NCI-H1930 (cell line): ENCODE measurements around the gene FRMD4B.
"Not testable (repeated sequence)": the region's sequence is repeated elsewhere in the genome, so short reads cannot be mapped to it uniquely, and the experiment has no call there.

Experiments
- DNase-seq, 2 experiments: peaks; one replicate each; lab custom pipeline; 2025; lab: John Stamatoyannopoulos, UW

FRMD4B gene

DNA sequence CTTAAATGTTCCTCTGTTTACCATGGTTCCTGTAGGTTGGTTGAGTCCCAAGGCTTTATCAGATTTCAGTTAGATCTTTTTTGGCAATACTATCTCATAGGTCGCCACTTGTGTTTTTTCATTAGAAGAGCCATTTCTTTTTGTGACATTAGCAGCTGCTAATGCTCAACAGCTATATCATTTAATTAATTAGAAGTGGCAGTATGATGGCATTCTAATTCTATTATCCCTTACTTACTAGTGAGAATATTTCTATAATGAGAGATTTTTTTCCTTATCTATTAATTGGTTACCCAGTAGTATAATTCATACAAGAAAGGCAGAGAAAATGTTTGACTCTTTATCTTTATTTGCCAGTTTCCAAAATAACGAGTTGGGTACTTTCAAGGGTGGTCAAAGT is 25.2 kb downstream of the FRMD4B start:
- DNase-seq = no peak

DNA sequence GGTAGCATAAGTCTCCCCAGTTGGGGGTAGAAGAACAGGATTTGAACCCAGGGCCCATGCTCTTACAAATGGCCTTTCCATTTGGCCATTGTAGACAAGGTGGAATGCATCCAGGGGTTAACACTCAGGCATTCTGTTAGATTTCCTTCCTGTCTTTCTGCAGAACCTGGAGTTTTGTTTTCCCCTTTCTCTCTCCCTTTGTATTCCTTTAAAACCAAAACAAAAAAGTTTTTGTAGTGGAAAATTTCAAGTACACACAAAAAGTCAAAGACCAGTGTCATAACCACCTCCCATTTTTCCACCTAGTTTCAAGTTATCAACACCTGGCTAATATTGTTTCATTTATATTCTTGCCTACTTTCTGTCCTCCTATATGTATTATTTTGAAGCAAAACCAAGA is 26.0 kb downstream of the FRMD4B start:
- DNase-seq = no peak

DNA sequence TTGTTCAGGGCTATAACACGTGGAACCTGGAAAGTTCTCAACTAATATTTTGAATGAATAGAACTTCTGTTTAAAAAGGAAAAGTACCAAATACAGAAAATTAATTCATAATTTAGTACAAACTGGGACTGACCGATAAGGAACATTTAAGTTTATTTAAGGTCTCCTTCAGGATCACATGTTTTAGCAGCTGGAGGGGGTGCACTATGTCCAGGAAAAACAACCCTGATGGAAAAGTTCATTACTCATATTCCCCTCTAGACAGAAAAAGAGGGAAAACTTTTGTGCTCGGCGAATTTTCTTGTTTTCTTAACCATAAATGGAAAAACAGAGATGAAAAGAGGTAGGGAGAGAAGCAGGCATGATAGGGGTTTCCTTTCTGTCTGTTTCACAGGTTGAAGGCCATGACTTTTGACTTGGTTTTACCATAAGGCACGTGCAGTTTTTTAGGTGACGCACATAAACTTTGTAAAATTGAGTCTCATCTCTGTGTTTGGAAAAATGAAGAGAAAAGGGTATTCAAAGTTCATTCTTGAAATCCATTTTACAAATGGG is 26.5 kb downstream of the FRMD4B start:
- DNase-seq = no peak

DNA sequence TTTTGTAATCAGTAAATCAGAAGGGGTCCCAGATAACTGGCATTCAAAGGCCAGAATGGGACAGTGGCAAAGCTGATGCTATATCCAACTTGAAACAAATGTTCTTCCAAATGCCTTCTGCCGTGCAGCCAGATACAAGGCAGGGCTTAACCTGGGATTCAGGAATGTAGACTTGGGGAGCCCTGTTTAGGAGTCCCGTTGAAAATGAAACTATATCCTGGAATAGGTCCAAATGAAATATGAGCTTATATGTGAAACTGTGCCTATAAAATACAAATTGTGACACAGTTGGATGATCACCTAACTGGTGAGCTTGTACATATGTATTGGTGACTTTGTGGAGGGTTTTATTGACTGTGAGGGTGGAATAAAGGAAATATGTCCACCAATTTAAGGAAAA is 28.7 kb downstream of the FRMD4B start:
- DNase-seq = no peak

DNA sequence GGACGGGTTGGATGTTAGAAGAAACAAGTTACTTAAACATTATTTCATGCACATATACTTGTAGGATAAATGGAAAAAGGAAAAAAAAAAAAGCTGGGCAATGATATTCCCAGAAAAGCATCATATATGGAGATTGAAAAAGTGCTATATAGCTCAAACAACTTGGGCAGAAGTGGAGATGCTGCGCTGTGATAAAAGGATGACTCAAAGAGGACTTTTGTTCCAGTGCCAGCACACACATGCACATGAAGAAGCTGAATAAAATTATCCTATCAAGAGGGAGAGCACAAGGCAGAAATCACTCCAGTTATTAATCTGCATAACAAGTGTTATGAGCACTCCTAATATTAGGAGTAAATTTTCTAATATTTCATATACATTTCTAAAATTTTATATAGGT is 30.9 kb downstream of the FRMD4B start:
- DNase-seq = no peak

DNA sequence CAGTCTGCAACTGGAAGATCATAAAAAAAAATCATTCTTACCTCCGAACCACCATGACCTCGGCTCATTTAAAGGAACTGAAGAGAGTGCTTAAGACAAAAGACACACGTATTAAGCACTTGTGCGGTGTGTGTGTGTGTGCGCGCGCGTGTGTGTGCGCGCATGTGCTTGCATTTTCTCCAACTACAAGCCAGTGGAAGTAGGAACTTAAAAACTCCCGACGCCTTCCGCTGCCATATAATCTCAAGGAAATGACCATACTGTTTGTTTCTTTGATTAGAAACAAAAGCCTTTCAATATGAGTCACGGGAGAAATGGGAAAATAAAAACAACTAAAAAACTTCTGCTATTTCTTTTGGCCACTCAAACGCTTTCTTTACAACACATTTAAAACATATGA is 32.4 kb downstream of the FRMD4B start:
- no peak for DNase-seq

DNA sequence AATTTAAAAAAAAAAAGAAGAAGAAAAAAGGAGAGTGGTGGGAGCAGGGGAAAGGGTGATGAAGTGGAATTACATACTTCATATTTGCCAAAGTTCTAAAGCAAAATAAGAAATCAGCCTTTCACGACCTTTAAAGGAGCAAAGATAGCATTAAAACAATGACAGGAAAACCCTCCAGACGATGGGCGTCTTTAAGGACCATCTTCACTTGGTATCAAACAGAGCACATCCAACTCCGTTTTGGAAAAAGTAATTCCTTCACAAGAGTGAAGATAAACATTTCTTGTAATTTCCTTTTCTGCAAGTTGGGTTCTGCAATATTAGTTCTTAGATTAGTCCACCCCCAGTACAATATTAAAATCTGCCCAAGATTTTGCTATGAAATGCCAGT is 32.8 kb downstream of the FRMD4B start:
- no peak for DNase-seq

DNA sequence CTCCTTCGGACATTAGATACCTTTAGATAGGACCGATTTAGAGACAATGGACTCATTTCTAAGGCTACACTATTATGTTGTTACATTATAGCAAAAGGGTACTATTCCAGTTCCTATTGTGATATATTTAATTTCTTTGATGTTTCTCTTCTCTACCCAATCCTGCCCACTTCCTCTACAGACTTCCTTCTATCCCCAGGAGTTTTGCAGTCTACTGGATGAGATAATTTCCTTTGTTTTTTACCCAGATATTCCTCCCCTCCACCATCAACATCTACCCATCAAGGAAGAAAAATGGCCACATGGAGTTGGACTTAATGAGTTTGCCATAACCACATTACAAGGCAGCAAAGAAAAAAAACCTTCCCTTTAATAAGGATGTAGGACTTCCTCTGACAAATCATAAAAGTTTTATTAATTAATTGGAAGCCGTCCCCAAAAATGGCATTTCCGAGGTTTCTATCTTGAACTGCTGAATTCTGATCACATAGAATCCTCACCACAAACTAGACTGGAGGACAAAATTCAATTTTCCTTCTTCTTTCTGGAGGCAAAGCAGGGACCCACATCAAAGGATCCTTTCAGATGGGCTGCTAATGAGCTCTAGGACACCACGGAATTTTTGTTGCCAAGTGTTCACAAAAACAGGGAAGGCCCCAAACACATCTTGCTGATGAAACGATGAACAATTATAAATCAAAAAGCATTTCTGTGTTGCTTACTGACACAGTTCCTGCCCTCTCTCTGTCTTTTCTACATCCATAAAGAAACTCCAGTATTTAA is 33.4 kb downstream of the FRMD4B start:
- no peak for DNase-seq

DNA sequence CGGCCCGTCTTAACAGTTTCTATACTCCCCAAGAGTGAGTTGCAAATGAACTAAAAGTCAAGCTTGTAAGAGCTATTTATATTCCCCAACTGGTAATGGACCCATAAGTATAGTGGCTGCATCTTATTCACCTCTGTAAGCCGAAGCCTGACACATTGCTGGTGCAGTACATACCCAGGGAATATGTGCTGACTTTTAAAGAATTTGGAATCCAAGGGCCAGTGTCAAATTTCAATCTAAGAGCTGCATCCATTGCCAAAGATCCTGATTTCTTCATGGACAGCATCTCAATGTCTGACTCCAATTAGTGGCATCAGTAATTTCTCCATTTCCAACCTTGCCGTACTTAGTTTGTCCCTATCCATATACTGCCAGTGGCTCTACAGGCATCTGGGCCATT is 42.0 kb downstream of the FRMD4B start:
- DNase-seq = no peak

DNA sequence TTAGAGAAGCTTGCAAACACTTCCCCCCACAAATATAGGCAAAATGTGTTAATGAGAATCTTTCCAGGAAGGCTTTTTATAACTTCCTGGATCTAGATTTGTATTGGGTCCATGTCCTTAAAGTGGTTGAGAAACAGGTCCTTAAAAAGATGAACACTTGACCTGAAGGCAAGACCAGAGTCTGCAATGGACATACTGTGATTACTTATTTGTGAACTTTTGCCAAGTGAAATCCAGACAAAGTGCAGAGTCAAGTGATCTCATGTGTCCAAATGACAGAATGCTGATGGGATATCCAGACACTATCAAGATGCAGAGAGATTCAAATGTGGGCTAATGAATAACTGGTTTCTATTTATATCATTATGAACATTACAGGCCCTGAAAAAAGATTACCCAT is 43.8 kb downstream of the FRMD4B start:
- no peak for DNase-seq

DNA sequence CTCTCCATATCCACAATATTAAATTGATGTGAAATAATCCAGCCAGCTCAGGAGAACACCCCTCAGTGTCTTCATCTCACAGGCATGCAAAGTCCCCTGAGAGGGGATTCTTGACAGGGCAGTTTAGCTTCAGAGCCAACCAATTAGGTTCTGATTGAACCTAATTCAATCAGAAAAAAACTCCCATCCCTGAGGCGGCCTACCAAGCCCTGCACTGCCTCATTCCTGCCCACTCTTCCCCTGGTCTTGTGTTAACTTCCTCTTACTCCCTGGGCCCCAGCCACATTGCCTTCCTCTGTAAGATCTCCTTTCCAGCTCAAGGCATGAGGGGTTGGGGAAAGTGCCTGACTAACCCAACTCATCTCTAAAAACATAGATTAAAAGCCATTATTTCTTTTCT is 46.1 kb downstream of the FRMD4B start:
- no peak for DNase-seq

DNA sequence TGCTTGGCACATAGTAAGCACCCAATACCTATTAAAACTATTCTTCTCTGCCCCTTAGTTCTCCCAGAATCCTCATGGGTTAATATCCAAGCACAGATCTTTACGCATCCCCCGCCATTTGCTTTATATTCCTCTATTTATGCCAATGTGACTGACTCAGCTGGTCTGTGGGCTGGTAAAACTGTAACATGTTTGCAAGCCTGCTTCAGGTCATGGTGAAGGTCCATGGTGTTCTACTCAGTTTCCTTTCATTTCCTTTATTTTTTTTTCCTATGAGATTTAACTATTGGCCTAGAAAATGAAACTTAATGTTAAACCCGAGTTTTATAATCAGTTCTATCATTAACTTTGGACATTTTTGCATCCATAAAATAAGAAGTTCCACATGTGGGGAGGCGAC is 47.0 kb downstream of the FRMD4B start:
- no peak for DNase-seq

DNA sequence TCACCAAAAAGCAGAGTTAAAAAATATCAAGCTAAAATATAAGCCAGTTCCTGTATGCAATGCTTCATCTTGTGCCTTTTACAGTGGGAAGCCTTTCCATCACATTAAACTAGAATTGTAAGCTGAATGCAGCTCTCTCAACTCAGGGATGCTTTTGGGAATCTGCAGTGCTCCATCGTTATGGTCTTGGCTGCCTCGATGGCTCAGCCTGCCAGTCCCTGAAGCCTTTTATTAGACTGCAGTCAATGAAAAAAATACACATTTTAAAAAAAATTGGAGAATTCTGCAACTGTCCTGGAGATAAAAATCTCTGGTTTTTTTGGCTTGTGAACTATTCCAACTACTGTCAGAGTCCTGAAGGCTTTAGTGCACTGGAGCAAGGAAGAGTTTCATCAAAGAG is 53.0 kb downstream of the FRMD4B start:
- no peak for DNase-seq

DNA sequence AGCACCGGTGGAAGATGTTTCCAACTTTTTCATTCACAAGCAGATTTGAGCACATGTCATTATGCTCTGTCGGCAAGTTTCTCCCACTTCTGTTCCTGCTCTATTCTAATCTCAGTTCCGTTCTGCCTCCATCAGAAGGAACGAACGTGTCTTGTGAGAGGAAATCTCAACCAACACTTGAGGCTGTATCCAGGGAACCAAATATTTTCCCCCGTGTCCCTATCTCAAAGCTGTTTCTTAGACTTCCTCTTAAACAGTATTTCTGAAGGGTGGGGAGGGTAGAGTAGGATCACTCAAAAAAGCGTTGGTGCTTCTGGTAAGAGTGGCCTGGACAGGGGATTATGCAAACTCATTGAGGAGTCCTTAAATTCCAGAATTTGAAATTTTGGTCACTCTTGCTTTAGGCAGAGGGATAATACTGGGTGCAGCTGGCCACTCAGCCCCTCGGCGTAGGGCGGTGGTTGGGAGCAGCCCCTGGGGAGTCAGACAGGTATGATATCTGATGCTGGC is 54.9 kb downstream of the FRMD4B start:
- no peak for DNase-seq

DNA sequence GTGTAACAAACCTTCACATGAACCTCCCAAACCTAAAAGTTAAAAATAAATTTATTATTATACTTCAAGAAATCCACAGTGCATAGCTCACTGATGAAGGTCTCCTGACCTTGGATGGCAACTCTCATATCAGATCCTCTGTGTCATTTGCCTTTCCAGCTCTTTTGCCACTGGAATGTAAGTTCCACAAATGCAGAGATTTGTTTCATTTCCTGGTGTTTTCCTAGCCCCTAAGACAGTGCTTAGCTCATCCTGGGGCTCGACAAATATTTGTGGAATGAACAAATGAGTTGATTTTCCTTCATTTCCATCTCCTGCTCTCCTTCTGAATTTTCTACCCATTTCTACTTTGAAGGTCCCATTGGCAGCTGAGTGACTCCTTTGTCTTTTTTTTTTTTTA is 56.0 kb downstream of the FRMD4B start:
- no peak for DNase-seq

DNA sequence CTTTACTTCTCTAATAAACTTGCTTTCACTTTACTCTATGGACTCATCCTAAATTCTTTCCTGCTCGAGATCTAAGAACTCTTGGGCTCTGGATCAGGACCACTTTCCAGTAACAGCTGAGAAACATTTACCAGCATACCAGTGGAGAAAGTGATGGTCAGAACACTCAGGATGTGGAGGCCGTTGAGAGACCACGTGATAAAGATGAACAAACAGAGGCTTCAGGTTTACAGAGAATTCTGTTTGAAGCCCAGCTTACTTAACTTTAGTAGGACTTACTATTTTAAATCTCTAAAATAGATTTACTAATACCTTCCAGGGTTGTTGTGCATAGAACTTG is 57.0 kb downstream of the FRMD4B start:
- DNase-seq = no peak

DNA sequence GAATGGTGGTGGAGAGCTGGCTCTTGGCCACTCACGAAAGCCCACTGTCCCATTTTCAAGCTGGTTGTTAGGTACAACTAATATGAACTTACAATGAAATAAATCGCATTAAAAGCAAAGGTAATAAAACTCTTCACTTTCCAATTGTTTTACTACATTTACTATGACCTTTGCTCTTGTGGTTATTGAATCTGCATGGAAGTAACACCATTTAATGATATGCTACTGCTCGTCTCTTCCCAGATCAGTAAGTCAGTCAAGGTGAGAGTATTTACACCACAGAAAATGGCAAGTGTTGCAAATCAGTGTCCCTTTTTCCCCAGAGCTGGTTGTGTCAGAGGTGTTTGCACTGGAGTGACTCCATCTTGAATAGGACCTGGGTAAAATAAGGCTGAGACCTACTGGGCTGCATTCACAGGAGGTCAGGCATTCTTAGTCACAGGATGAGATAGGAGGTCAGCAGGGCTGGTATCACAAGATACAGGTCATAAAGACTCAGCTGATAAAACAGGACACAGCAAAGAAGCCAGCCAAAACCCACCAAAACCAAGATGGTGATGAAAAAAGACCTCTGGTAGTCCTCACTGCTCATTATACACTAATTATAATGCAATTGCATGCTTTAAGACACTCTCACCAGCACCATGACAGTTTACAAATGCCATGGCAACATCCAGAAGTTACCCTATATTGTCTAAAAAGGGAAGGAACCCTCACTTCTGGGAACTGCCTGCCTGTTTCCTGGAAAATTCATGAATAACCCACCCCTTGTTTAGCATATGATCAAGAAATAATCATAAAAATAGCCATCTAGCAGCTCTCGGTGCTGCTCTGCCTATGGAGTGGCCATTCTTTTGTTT is 57.6 kb downstream of the FRMD4B start:
- DNase-seq = no peak

DNA sequence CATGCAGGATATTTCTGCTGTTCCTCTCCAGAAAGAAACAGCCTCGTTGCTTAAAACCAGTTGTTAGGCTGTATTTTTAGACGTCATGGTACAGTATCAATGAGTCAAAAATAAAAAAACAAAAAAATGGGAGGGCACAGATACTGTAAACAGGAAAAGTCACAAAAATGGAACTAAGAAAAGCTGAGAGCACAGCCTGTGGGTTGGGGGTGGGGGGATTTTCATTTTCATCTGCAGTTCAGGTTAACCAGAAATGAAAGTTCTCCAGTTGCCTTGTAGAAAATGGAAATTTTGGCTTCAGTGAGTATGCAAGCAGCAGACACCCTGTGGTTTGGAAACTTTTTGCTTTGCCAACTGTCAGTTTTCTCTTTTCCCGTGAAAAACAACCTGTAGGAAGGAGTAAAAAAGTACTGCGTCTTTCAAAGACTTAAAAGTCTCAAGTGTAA is 59.0 kb downstream of the FRMD4B start:
- DNase-seq = no peak

DNA sequence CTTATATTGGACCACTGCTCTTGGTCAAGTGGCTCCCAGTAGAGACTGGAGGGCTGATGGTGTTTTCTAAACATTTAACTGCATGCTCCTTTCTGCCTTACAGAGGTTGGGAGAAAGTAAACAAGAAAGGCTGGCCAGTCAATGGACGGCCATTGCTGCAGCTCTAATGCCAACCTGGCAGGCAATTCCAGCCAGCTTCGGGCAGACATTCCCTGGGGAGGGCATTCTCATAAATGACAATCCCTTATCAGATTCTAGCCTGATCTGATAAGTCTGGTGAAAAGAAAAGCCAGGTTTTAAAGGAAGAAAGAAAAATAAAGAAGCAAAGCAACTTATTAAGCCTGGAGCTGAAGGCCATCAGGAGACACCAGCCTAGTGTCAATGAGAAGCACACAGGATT is 60.7 kb downstream of the FRMD4B start:
- no peak for DNase-seq

DNA sequence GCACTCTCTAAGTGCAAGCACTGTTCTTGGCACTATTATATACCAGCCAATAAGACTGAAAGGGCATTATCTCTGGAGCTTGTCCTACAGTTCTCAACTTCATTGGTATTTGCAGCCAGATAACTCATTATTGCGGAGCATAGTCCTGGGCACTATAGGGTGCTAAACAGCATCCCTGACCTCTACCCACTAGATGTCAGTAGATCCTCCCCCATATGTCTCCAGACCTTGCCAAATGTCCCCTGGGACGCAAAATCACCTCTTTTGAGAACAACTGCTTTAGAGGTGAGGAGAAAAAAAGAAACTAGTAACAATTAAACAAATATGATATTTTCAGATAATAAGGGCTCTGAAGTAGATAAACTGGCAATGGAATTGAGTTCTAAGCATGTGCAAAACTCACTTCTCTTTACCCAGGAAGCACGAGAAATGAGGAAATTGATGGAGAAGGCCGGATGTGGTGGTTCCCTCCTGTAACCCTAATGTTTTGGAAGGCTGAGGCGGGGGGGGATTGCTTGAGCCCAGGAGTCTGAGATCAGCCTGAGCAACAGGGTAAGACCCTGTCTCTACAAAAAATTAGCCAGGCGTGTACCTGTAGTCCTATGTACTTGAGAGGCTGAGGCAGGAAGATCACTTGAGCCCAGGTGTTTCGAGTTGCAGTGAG is 61.4 kb downstream of the FRMD4B start:
- no peak for DNase-seq

DNA sequence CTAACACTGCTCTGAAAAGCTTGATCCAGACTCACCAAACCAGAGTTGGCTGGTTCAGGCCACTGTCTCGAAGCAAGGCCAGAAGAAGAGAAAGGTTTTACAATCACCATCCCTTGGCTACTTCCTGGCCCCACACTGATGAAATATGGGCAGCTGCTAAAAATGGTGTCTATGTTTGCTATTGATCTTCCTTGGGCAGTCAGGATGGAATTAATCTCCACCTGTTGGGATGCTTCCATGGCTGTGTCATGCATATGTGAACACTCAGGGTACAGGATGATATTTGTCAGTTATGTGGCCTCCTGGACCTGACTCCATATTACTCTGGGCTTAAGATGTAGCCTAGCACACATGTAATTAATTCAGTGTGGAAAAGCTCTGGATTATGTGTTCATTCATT is 61.9 kb downstream of the FRMD4B start:
- no peak for DNase-seq

DNA sequence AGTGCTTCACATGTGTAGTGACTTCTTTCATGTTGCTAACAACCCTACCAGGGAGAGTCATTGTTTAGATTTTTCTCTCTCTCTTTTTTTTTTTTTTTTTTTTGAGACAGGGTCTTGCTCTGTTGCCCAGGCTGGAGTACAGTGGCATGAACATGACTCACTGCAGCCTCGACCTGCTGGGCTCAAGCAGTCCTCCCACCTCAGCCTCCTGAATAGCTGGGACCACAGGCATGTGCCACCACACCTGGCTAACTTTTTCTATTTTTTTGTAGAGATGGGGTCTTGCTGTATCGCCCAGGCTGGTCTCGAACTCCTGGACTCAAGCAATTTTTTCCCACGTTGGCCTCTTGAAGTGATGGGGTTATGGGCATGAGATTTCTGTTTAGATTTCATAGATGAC is 63.4 kb downstream of the FRMD4B start:
- not testable (repeated sequence) for DNase-seq

DNA sequence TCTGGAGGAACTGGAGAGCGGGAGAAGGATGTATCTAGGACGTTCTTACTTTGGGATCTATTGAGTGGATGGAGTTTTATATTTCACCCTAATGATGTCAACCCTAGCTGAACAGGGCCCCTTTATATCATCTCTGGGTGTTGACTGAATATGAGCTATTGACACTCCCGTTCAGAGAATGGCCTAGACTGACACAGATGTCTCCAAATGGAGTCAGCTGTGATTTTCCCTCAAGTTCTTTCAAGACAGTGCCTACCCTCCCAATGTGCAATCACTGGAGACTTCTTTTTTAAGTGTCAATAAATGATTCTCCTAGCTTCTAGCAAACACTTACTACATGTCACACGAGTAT is 63.8 kb downstream of the FRMD4B start:
- DNase-seq = no peak
